ENCODE measurements around the gene ABCB10. TPM values are rescaled to one million over a fixed set of nuclear protein-coding genes. Genes with fewer than 3 reads are reported as not detected.

ABCB10 gene
- total RNA-seq, 4 donors from 2014 or later, result 11.4 to 13.2 (median 12.2) TPM

DNA sequence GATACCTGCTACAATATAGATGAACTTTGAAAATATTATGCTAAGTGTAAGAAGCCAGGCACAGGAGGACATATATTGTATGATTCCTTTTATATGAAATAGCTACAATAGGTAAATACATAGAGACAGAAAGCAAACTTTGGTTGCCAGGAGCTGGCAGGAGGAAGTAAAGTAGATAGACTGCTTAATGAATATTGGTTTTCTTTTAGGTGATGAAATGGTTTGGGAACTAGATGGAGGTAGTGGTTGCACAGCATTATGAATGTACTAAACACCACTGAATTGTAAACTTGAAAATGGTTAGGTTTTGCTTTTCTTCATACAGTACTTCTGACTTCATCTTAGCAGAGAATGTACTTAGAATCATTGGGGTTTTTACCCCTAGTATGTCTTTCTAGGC, 21.5 kb downstream of the ABCB10 start:
- TF ChIP-seq CTCF (IDR thresholded peaks at IDR 0.05), result no peak
- TF ChIP-seq POLR2A (IDR thresholded peaks at IDR 0.05), result no peak
- no peak for DNase-seq (ENCODE audit: low spot score in 2 of 2)
- no peak overlapping the region for H3K4me3 ChIP-seq (ENCODE audit: low read depth, poor library complexity, severe bottlenecking)
- intact Hi-C loops (cut with DNase I; ENCODE audit: low total_unique reads), result no loop called here

DNA sequence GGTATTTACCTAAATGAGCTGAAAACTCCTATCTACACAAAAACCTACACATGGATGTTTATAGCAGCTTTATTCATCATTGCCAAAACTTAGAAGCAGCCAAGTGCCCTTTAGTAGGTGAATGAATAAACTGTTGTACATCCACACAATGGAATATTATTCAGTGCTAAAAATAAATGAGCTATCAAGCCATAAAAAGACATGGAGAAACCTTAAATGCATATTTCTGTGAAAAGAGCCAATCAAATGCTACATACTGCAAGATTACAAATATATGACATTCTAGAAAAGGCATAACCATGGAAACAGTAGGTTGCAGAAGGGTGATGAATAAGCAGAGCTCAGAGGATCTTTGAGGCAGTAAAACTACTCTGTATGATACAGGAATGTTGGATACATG, 23.3 kb downstream of the ABCB10 start:
- no peak overlapping the region for H3K4me3 ChIP-seq (ENCODE audit: low read depth, poor library complexity, severe bottlenecking)
- intact Hi-C loops (cut with DNase I; ENCODE audit: low total_unique reads), result no loop called here

DNA sequence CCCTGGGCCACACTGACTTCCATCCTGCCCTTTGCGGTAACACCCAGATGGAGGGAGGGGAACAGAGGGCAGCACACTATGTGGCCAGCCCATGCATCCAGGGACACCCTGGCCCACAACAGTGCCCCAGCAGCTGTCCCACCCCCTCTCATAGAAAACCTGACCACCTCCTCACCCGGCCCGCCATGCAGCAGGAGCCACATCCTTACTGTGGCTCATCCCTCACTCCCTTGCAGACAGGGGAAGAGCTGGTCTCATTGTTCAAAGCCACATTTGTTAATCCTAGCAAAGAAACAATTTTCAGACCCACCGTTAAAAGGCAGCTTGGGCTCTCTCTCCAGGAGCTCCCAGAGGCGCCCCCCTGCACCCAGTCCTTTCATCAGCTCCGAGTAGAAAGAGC, 27.2 kb downstream of the ABCB10 start:
- TF ChIP-seq POLR2A (IDR thresholded peaks at IDR 0.05) (no peak), CTCF (IDR thresholded peaks at IDR 0.05) (no peak)
- DNase-seq (ENCODE audit: low spot score in 2 of 2), result no peak
- intact Hi-C loops (cut with DNase I; ENCODE audit: low total_unique reads), result no loop called here
- 96 to 97% methylated on average over 6 of the region's 6 CpGs for WGBS, 2 donors
- H3K4me3 ChIP-seq (ENCODE audit: low read depth, poor library complexity, severe bottlenecking), result no peak overlapping the region

More for the DNA sequence above, 23.3 kb downstream of the ABCB10 start:
- DNase-seq (ENCODE audit: low spot score in 2 of 2), result no peak
- TF ChIP-seq POLR2A (IDR thresholded peaks at IDR 0.05) (no peak), CTCF (IDR thresholded peaks at IDR 0.05) (no peak)

GRCh38 chr1:229529639-229530038, 28.9 kb downstream of the ABCB10 start:
- no peak overlapping the region for H3K4me3 ChIP-seq (ENCODE audit: low read depth, poor library complexity, severe bottlenecking)
- intact Hi-C loops (cut with DNase I; ENCODE audit: low total_unique reads), result no loop called here
- no peak for DNase-seq (ENCODE audit: low spot score in 2 of 2)
- TF ChIP-seq POLR2A (IDR thresholded peaks at IDR 0.05), result no peak
- TF ChIP-seq CTCF (IDR thresholded peaks at IDR 0.05), result no peak
- 94 to 97% methylated on average over 7 of the region's 7 CpGs for WGBS, 2 donors

DNA sequence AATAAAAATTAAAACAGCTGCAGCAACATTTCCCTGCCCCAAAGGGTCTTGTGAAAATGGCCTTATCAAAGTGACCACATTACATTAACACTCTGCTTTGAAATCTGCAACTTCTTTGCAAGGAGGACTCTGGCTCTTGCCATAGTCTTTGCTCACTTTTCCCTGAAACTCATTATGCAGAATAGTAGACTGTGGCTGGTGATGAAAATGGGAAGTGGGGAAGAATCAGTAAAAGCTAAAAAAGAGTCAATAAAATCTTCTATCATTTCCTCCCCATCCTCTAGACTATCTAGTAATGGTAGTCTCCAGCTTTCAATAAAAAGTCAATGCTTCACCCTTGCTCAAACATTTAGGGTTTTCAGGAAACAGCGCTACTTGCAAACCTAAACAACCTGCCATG, 31.8 kb downstream of the ABCB10 start:
- DNase-seq (ENCODE audit: low spot score in 2 of 2), result no peak
- intact Hi-C loops (cut with DNase I; ENCODE audit: low total_unique reads), result no loop called here
- 96 to 100% methylated on average over 1 of the region's 1 CpG for WGBS, 2 donors
- TF ChIP-seq POLR2A (IDR thresholded peaks at IDR 0.05) (no peak), CTCF (IDR thresholded peaks at IDR 0.05) (no peak)
- no peak overlapping the region for H3K4me3 ChIP-seq (ENCODE audit: low read depth, poor library complexity, severe bottlenecking)

DNA sequence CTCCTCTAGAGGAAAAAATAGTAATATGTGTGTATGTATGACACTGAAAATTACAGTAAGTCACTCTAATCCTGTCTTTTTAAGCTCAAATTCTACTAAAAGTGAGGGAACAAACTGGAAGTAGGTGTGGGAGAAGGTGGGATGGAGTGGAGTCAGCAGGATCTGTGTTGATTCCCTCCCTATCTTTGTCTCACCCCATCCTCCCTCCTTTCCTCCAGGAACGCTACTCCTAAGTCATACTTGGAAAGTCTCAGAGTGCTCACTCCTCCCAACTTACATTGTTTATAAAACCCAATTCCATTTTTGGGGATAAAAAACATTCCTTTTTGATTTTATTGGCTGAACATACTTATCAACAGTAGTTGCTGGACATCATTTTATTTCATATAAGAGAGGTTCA, 35.5 kb downstream of the ABCB10 start:
- no peak for DNase-seq (ENCODE audit: low spot score in 2 of 2)
- intact Hi-C loops (cut with DNase I; ENCODE audit: low total_unique reads), result no loop called here
- H3K4me3 ChIP-seq (ENCODE audit: low read depth, poor library complexity, severe bottlenecking), result no peak overlapping the region
- 93 to 96% methylated on average over 1 of the region's 1 CpG for WGBS, 2 donors
- no peak for TF ChIP-seq CTCF (IDR thresholded peaks at IDR 0.05)

Measured in lower leg skin (tissue), 4 donors.